ENCODE measurements around the gene FRY. TPM values are rescaled to one million over a fixed set of nuclear protein-coding genes. Genes with fewer than 3 reads are reported as not detected.
"Not testable (repeated sequence)": the region's sequence is repeated elsewhere in the genome, so short reads cannot be mapped to it uniquely, and the experiment has no call there.

FRY gene
- total RNA-seq, 1 donor from 2014 or later = 29.6 TPM

- DNase-seq (ENCODE audit: low spot score) = no peak
Measured at GRCh38 chr13:32040052-32040642, 8.6 kb downstream of the FRY start.

GRCh38 chr13:32040689-32041088 is 9.1 kb downstream of the FRY start:
- DNase-seq (ENCODE audit: low spot score) = no peak

GRCh38 chr13:32041429-32041828 is 9.9 kb downstream of the FRY start:
- no peak for DNase-seq (ENCODE audit: low spot score)

- no peak for DNase-seq (ENCODE audit: low spot score)
Measured at GRCh38 chr13:32042551-32042950, 11.0 kb downstream of the FRY start.

- no peak for DNase-seq (ENCODE audit: low spot score)
Measured at GRCh38 chr13:32044446-32044845, 12.9 kb downstream of the FRY start.

GRCh38 chr13:32045537-32045936 is 14.0 kb downstream of the FRY start:
- no peak for DNase-seq (ENCODE audit: low spot score)

GRCh38 chr13:32045982-32046785 is 14.6 kb downstream of the FRY start:
- DNase-seq (ENCODE audit: low spot score) = peak; percentile 86

- DNase-seq (ENCODE audit: low spot score) = no peak
Measured at GRCh38 chr13:32047088-32047487, 15.5 kb downstream of the FRY start.

- DNase-seq (ENCODE audit: low spot score) = no peak
Measured at GRCh38 chr13:32047793-32048192, 16.2 kb downstream of the FRY start.

GRCh38 chr13:32048816-32049215 is 17.2 kb downstream of the FRY start:
- no peak for DNase-seq (ENCODE audit: low spot score)

GRCh38 chr13:32051156-32051555 is 19.6 kb downstream of the FRY start:
- no peak for DNase-seq (ENCODE audit: low spot score)

GRCh38 chr13:32056316-32056715 is 24.7 kb downstream of the FRY start:
- DNase-seq (ENCODE audit: low spot score) = no peak

- DNase-seq (ENCODE audit: low spot score) = not testable (repeated sequence)
Measured at GRCh38 chr13:32057325-32057724, 25.8 kb downstream of the FRY start.

GRCh38 chr13:32059511-32059984 is 28.0 kb downstream of the FRY start:
- DNase-seq (ENCODE audit: low spot score) = no peak

- DNase-seq (ENCODE audit: low spot score) = peak; percentile 73
Measured at GRCh38 chr13:32060401-32060878, 28.9 kb downstream of the FRY start.

GRCh38 chr13:32063619-32064233 is 32.2 kb downstream of the FRY start:
- DNase-seq (ENCODE audit: low spot score) = no peak

- no peak for DNase-seq (ENCODE audit: low spot score)
Measured at GRCh38 chr13:32067149-32067961, 35.8 kb downstream of the FRY start.

- DNase-seq (ENCODE audit: low spot score) = no peak
Measured at GRCh38 chr13:32068255-32068654, 36.7 kb downstream of the FRY start.

GRCh38 chr13:32073180-32073864 is 41.7 kb downstream of the FRY start:
- DNase-seq (ENCODE audit: low spot score) = no peak

- DNase-seq (ENCODE audit: low spot score) = no peak
Measured at GRCh38 chr13:32075170-32075851, 43.7 kb downstream of the FRY start.

GRCh38 chr13:32079587-32079986 is 48.0 kb downstream of the FRY start:
- no peak for DNase-seq (ENCODE audit: low spot score)
